ENCODE results near the gene WDR5. TPM values are rescaled to one million over a fixed set of nuclear protein-coding genes. Genes with fewer than 3 reads are reported as not detected.
A peak's percentile ranks its signal among the peaks of the same experiment; 100 is the strongest.

WDR5 gene
- total and polyA plus RNA-seq, 10 donors = 13.8 to 31.3 (median 19.2) TPM

DNA sequence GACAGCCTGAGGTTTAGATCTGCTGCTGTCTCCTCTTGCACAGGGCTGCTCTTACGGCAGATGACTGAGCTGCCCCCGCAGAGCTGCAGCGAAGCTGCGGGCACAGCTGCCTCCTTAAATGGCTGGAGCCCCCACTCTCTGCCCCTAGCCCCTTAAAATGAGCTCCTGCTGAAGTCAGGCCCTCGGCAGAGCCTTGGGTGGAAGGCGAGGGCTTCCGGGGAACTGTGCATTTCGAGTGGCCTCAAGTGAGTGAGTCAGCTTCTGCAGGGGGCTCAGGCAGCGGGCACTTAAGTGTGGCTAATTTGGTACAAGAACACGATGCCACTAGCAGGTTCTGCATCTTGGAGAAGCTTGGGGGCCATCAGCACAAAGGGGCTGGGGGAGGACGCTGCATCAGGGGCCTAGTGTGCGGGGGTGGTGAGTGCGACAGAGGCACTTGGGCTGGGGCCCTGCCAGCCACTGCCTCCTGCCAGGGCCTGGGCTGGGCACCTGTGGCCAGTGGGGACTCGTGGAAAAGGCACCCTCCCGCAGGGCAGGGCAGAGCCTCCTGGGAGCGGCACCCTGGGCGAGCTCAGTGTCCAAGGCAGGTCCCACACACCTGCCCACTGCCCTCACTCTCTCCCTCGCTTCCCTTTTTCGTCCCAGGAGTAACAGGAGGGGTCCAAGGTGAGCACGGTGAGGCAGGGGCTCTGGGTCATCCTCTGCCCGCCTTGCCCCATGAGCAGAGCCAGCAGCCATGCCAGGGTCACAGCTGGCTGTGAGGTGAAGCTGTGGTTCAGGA lies 57.3 kb downstream of the WDR5 start:
- Histone ChIP-seq H3K27me3 (replicated peaks in 1 of 7) (peaks cover 0 to 21% (median 0%) of the 10 kb centered on the region in 7 donors), H3K27ac (no peak overlapping the region), H3K36me3 (no peaks in the 10 kb centered on the region), H3K9me3 (no peaks in the 10 kb centered on the region), H3K4me1 (peaks cover 9 to 37% (median 19%) of the 10 kb centered on the region in 6 donors), H3K4me3 (no peak overlapping the region)
- intact Hi-C loops (cut with DNase I; ENCODE audit: low total_unique reads) = no loop called here
- WGBS, 5 donors = 82 to 90% (median 85%) methylated on average over 14 to 21 of the region's 21 CpGs
- TF ChIP-seq, protein P1, sequence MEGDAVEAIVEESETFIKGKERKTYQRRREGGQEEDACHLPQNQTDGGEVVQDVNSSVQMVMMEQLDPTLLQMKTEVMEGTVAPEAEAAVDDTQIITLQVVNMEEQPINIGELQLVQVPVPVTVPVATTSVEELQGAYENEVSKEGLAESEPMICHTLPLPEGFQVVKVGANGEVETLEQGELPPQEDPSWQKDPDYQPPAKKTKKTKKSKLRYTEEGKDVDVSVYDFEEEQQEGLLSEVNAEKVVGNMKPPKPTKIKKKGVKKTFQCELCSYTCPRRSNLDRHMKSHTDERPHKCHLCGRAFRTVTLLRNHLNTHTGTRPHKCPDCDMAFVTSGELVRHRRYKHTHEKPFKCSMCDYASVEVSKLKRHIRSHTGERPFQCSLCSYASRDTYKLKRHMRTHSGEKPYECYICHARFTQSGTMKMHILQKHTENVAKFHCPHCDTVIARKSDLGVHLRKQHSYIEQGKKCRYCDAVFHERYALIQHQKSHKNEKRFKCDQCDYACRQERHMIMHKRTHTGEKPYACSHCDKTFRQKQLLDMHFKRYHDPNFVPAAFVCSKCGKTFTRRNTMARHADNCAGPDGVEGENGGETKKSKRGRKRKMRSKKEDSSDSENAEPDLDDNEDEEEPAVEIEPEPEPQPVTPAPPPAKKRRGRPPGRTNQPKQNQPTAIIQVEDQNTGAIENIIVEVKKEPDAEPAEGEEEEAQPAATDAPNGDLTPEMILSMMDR (IDR thresholded peaks at IDR 0.05 in 8 of 11, conservative IDR thresholded peaks at IDR 0.05 in 3 of 11) = no peak
- no peak for TF ChIP-seq POLR2A (IDR thresholded peaks at IDR 0.05)
- peak; percentile 50 for DNase-seq

DNA sequence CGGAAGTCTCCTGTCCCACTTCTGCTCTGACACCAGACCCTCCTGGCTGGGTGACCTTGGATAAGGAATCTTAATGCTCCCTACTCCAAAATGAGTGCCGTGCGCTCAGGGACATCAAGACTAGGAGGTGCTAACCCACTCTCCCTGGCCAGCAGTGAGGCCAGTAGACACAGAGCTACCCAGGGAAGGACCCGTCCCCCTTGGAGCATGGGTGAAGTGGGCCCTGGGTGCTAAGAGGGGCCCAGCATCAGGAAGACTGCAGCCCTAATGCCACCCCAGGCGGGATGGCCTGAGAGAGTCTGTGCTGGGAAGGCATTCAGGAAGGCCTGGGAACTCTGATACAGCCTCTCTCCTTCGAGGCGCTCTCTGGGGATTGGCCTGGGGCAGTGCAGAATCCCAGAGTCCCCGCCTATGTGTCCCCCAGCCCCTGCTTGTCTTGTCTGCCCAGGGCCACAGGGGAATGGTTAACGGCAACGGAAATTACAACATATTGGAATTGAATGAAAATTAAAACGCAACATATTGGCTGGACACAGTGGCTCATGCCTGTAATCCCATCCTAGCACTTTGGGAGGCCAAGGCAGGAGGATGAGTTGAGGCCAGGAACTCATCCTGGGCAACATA lies 58.1 kb downstream of the WDR5 start:
- TF ChIP-seq POLR2A (IDR thresholded peaks at IDR 0.05) (no peak), POLR2AphosphoS5 (IDR thresholded peaks at IDR 0.05) (no peak)
- TF ChIP-seq, protein P1 (IDR thresholded peaks at IDR 0.05 in 8 of 11, conservative IDR thresholded peaks at IDR 0.05 in 3 of 11) = no peak
- H3K27ac ChIP-seq = no peak overlapping the region
- H3K27me3 ChIP-seq (replicated peaks in 1 of 7) = peaks cover 0 to 12% (median 0%) of the 10 kb centered on the region in 7 donors
- H3K36me3 ChIP-seq = no peaks in the 10 kb centered on the region
- DNase-seq = peak; percentile 43
- WGBS, 5 donors = 85 to 94% (median 89%) methylated on average over 6 to 11 of the region's 11 CpGs
- intact Hi-C loops (cut with DNase I; ENCODE audit: low total_unique reads) = no loop called here
- H3K9me3 ChIP-seq = no peaks in the 10 kb centered on the region
- H3K4me1 ChIP-seq = peaks cover 9 to 28% (median 14%) of the 10 kb centered on the region in 6 donors
- no peak overlapping the region for H3K4me3 ChIP-seq

DNA sequence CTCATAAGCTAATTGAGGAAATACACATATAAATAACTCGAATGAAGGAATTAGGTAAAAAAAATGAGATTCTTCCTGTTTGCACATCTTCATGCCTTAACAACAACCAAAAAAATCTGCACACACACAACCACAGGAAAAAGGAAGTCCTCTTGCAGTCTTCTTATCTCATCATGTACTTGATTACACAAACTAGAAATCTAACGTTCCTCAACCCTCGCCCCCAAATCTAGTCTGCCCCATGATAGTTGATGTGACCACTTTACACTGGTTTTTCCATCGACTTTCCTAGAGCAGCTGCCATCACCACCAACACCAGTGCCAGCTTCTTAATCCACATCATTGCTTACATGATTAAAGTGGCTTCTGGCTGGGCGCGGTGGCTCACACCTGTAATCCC lies 59.7 kb downstream of the WDR5 start:
- no peak for DNase-seq
- H3K27ac ChIP-seq = peak overlapping the region in 5 of 8 donors; percentile 29 to 46 (median 34)

More for the DNA sequence above, 59.7 kb downstream of the WDR5 start:
- TF ChIP-seq POLR2AphosphoS5 (IDR thresholded peaks at IDR 0.05) (no peak), POLR2A (IDR thresholded peaks at IDR 0.05) (no peak)
- TF ChIP-seq, protein P1 (IDR thresholded peaks at IDR 0.05 in 8 of 11, conservative IDR thresholded peaks at IDR 0.05 in 3 of 11) = no peak
- peaks cover 0 to 9% (median 0%) of the 10 kb centered on the region in 7 donors for H3K27me3 ChIP-seq (replicated peaks in 1 of 7)
- H3K36me3 ChIP-seq = no peaks in the 10 kb centered on the region
- intact Hi-C loops (cut with DNase I; ENCODE audit: low total_unique reads) = no loop called here
- no peak overlapping the region for H3K4me3 ChIP-seq
- no peaks in the 10 kb centered on the region for H3K9me3 ChIP-seq
- WGBS, 5 donors = 34 to 45% (median 35%) methylated on average over 6 of the region's 6 CpGs
- H3K4me1 ChIP-seq = peaks cover 9 to 24% (median 14%) of the 10 kb centered on the region in 6 donors

Measured in spleen (tissue), 11 donors.